ENCODE measurements around the gene COL6A3.
A peak's percentile ranks its signal among the peaks of the same experiment; 100 is the strongest.

The COL6A3 gene

GRCh38 chr2:237438080-237438940, 24.3 kb upstream of the COL6A3 start:
- DNase-seq: no peak

GRCh38 chr2:237437566-237437965, 23.6 kb upstream of the COL6A3 start:
- no peak for DNase-seq

GRCh38 chr2:237435844-237436587, 22.1 kb upstream of the COL6A3 start:
- no peak for DNase-seq

- no peak for DNase-seq
These were observed 20.9 kb upstream of the COL6A3 start for GRCh38 chr2:237434866-237435311.

- no peak for DNase-seq
These were observed 20.1 kb upstream of the COL6A3 start for GRCh38 chr2:237433920-237434676.

- no peak for DNase-seq
These were observed 18.6 kb upstream of the COL6A3 start for GRCh38 chr2:237432484-237433092.

- no peak for DNase-seq
These were observed 17.9 kb upstream of the COL6A3 start for GRCh38 chr2:237431837-237432236.

GRCh38 chr2:237431372-237431771, 17.4 kb upstream of the COL6A3 start:
- no peak for DNase-seq

- no peak for DNase-seq
These were observed 16.9 kb upstream of the COL6A3 start for GRCh38 chr2:237430861-237431260.

- no peak for DNase-seq
These were observed 15.8 kb upstream of the COL6A3 start for GRCh38 chr2:237429753-237430152.

- DNase-seq: no peak
These were observed 14.0 kb upstream of the COL6A3 start for GRCh38 chr2:237427769-237428506.

GRCh38 chr2:237426517-237426916, 12.6 kb upstream of the COL6A3 start:
- no peak for DNase-seq

GRCh38 chr2:237425320-237425719, 11.4 kb upstream of the COL6A3 start:
- no peak for DNase-seq

- DNase-seq: no peak
These were observed 10.6 kb upstream of the COL6A3 start for GRCh38 chr2:237424544-237424943.

GRCh38 chr2:237423891-237424290, 9.9 kb upstream of the COL6A3 start:
- no peak for DNase-seq

- no peak for DNase-seq
These were observed 8.3 kb upstream of the COL6A3 start for GRCh38 chr2:237422309-237422708.

- DNase-seq: peak; percentile 24
These were observed 7.7 kb upstream of the COL6A3 start for GRCh38 chr2:237421542-237422116.

- DNase-seq: no peak
These were observed 4.3 kb upstream of the COL6A3 start for GRCh38 chr2:237418300-237418699.

GRCh38 chr2:237412988-237413776, 782 bp downstream of the COL6A3 start:
- no peak for DNase-seq

- no peak for DNase-seq
These were observed 1.3 kb downstream of the COL6A3 start for GRCh38 chr2:237412646-237412987.

All from NCI-H526 treated with DMSO at 0.1 percent for 48 hours (cell line).